Vagina (tissue), 2 donors: ENCODE results near the gene MRPL20. TPM values are rescaled to one million over a fixed set of nuclear protein-coding genes. Genes with fewer than 3 reads are reported as not detected.
"Not testable (repeated sequence)": the region's sequence is repeated elsewhere in the genome, so short reads cannot be mapped to it uniquely, and the experiment has no call there.

Experiments used
- DNase-seq, 2 donors: peaks; one replicate each; pipeline ENCODE4 v3.0.0-alpha.2; 2017; ENCODE audit errors: extremely low spot score in 2 of 2
- H3K27ac ChIP-seq: fragments of 200-600 bp; sonication (generic); one replicate; pipeline ENCODE4 v1.5.1; 2019
- H3K27me3 ChIP-seq: fragments of 200-600 bp; sonication (generic); one replicate; pipeline ENCODE4 v1.5.1; 2019
- H3K36me3 ChIP-seq, 2 donors: fragments of 200-600 bp; sonication (generic); one replicate each; pipeline ENCODE4 v1.5.1; 2017 to 2019
- H3K4me1 ChIP-seq: fragments of 200-600 bp; sonication (generic); one replicate; pipeline ENCODE4 v1.5.1; 2019
- H3K4me3 ChIP-seq, 2 donors: fragments of 200-600 bp; sonication (generic); 1 replicate in 1 of 2; 2 replicates in 1 of 2; pipeline ENCODE4 v1.5.1; 2016 to 2019
- H3K9me3 ChIP-seq: fragments of 200-600 bp; sonication (generic); one replicate; pipeline ENCODE4 v1.5.1; 2019
- POLR2A ChIP-seq, 2 donors: fragments of 450-650 bp; IDR thresholded peaks; one replicate each; pipeline ENCODE4 v1.6.1; 2017; ENCODE audit warnings: antibody characterized with exemption in 2 of 2, mild to moderate bottlenecking in 2 of 2, moderate library complexity in 2 of 2
- POLR2AphosphoS5 ChIP-seq, 2 donors: sonication (generic); formaldehyde crosslinking; IDR thresholded peaks; one replicate each; pipeline ENCODE4 v1.9.0; 2017; ENCODE audit warnings: antibody characterized with exemption in 2 of 2, mild to moderate bottlenecking in 2 of 2, low read depth in 1 of 2; ENCODE audit not compliant: insufficient read depth in 1 of 2
- intact Hi-C: fragments of 100-400 bp; cut with DNase I; formaldehyde crosslinking; loops from one replicate; pipeline ENCODE4 v1.15.1; 2023
- total RNA-seq: library from RNA; depleted of rRNA; stranded (reverse); fragments of >200 nt; gene quantifications from one replicate; pipeline ENCODE4 v1.2.3, GENCODE V29; 2016
- TF ChIP-seq, protein P1 (sequence below), 3 experiments: fragments of 450-650 bp in 2 of 3; fragments of 200-600 bp in 1 of 3; sonication (generic) in 1 of 3; IDR thresholded peaks; one replicate each; pipeline ENCODE4 v1.5.1; 2017 to 2019; ENCODE audit warnings: antibody characterized with exemption in 3 of 3, mild to moderate bottlenecking in 2 of 3, moderate library complexity in 2 of 3

The MRPL20 gene
- total RNA-seq, 1 donor from 2014 or later, result 84.2 TPM

DNA sequence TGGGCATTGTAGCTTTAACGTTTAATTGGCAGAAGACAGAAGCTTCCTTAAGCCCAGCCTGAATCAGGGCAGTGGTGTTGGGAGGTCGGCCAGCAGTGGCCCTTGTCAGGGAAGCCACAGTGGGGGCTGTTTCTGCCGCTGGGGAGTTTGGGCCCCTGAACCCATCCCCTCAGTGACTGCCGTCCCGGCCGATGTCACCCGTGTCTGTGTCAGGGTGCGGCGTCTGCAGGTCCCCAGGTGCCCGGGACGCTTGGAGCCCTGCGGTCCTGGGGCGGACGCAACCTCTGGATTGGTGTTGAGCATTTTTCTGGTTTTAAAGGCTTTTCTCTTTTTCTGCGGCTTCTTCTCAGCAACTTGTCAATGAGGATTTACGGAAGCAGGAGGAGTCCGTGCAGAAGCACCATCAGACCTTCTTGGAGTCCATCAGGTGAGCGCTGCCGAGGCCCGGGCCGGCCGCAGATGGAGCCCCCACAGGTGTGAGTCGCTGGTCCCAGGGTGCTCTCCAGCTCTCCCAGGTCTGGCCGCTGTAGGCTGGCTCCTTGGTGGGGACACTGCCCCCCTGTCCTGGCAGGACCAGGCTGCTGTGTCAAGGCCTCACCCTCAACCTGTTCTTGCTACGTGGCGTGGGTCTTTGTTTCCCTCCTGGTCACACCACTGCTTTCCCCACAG, 44.7 kb upstream of the MRPL20 start:
- Histone ChIP-seq H3K4me1 (no peaks in the 10 kb centered on the region), H3K27ac (no peak overlapping the region), H3K9me3 (no peaks in the 10 kb centered on the region), H3K27me3 (no peaks in the 10 kb centered on the region), H3K4me3 (no peak overlapping the region), H3K36me3 (no peaks in the 10 kb centered on the region)
- no peak for TF ChIP-seq POLR2AphosphoS5 (IDR thresholded peaks at IDR 0.05; ENCODE audit: insufficient read depth in 1 of 2, low read depth in 1 of 2)
- TF ChIP-seq, protein P1, sequence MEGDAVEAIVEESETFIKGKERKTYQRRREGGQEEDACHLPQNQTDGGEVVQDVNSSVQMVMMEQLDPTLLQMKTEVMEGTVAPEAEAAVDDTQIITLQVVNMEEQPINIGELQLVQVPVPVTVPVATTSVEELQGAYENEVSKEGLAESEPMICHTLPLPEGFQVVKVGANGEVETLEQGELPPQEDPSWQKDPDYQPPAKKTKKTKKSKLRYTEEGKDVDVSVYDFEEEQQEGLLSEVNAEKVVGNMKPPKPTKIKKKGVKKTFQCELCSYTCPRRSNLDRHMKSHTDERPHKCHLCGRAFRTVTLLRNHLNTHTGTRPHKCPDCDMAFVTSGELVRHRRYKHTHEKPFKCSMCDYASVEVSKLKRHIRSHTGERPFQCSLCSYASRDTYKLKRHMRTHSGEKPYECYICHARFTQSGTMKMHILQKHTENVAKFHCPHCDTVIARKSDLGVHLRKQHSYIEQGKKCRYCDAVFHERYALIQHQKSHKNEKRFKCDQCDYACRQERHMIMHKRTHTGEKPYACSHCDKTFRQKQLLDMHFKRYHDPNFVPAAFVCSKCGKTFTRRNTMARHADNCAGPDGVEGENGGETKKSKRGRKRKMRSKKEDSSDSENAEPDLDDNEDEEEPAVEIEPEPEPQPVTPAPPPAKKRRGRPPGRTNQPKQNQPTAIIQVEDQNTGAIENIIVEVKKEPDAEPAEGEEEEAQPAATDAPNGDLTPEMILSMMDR (IDR thresholded peaks at IDR 0.05), result no peak
- TF ChIP-seq POLR2A (IDR thresholded peaks at IDR 0.05), result no peak
- no peak for DNase-seq
- intact Hi-C loops, result no loop called here

DNA sequence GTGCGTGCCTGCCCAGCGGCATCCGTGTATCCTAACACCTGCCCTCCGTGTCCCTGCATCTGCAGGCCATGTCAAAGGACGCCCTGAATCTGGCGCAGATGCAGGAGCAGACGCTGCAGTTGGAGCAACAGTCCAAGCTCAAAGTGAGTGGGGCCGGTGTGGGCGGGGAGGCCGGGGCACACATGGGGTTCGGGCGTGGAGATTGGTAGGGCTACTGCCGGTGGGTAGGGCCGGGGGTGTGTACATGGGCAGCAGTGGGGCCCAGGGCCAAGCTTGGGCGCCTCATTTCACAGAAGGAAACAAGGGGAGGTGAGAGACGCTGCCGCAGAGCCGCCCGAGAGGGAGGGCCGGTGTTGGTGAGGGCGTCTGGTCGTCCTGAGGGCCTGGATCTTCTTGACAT, 43.5 kb upstream of the MRPL20 start:
- DNase-seq, H3K9me3 ChIP-seq, H3K4me3 ChIP-seq, H3K27me3 ChIP-seq, intact Hi-C loops, H3K36me3 ChIP-seq, H3K4me1 ChIP-seq, H3K27ac ChIP-seq: not testable (repeated sequence)

DNA sequence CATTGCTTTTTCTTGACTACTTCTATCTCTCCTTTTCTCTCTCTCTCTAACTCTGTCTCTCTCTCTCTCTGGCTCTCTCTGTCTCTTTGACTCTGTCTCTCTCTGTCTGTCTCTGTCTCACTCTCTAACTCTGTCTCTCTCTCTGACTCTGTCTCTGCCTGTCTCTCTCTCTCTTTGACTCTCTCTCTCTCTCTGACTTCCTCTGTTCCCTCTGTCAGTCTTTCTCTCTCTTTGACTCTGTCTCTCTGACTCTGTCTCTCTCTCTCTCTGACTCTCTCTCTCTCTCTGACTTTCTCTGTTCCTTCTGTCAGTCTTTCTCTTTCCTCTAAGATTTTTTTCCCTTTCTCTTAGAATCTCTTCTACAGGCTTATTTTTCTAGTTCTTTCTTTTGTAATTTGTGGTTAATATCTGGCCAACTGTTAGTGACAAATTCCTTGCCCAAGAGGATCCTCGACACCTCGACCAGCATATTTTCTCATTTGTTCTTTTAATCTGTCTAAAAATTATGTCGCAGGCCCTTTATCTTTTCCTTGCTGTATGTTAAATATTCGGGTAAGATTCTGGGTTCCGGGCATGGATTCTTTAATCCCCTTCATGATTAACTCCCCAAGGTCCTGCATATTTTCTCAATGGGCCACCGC, 42.1 kb upstream of the MRPL20 start, which contains the start of gene ATAD3C:
Gene ATAD3C, plus strand, starts transcription at position 591 of the 641 bp plus-strand sequence. CDS start 995 bp downstream, outside the sequence.
- Histone ChIP-seq H3K27me3 (no peaks in the 10 kb centered on the region), H3K27ac (no peak within 1 kb of the TSS), H3K36me3 (no peaks in the 10 kb centered on the region), H3K4me3 (no peak within 1 kb of the TSS), H3K4me1 (no peaks in the 10 kb centered on the region), H3K9me3 (no peaks in the 10 kb centered on the region)
- no peak for DNase-seq
- TF ChIP-seq POLR2A (IDR thresholded peaks at IDR 0.05), result no peak
- no peak for TF ChIP-seq POLR2AphosphoS5 (IDR thresholded peaks at IDR 0.05; ENCODE audit: insufficient read depth in 1 of 2, low read depth in 1 of 2)
- intact Hi-C loops, result no loop called here

DNA sequence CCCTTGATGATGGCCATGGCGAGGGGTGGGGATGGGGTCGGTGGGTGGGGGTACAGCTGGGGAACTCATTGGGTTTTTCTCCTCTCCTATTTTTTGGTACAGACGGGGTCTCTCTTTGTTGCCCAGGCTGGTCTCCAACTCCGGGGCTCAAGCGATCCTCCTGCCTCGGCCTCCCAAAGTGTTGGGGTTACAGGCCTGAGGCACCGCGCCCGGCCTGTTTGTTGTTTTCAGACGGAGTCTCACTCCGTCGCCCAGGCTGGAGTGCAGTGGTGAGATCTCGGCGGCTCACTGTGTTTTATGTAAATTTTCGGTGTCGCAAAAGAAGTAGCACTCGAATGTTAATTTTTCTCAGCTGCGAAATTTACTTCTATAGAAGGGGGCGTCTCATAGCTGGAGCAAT, 39.5 kb upstream of the MRPL20 start:
- H3K4me1 ChIP-seq, DNase-seq, H3K27me3 ChIP-seq, intact Hi-C loops, H3K36me3 ChIP-seq, H3K9me3 ChIP-seq, H3K27ac ChIP-seq, H3K4me3 ChIP-seq: not testable (repeated sequence)

DNA sequence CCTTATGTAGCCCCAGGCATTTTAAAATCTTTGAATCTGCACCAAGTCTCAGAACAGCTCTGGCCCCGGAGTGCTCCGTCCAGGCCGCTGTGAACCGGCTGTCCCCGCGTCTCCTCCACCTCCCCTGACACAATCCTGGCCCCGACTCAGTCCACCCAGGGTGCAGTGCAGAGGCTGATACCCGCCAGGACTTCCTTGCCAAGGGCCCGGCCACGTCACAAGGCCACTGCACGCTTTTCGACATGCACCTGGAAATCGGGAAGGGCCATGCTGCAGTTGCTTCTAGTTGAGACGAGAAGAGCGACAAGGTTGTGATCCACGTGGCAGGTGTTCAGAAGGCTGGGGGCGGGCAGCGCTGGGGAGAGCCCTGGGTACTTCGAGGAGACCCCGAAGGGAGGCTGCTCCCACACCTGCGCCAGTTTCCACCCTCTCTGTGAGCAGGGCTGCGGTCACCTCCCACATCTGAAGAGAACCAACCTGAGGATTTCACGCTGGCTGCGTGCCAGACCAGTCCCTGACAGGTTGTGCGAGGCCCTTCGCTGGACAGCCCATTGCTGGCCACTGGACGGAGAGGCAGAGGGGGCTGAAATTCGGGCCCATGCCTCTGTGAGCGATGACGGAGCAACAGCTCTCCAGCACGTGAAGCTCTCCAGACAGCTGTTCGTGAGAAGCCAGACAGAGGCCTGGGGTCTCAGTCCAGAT, 35.1 kb upstream of the MRPL20 start:
- TF ChIP-seq, protein P1 (IDR thresholded peaks at IDR 0.05), result no peak
- no peak for TF ChIP-seq POLR2A (IDR thresholded peaks at IDR 0.05)
- TF ChIP-seq POLR2AphosphoS5 (IDR thresholded peaks at IDR 0.05; ENCODE audit: insufficient read depth in 1 of 2, low read depth in 1 of 2), result peak in 1 of 2 donors; percentile 9

DNA sequence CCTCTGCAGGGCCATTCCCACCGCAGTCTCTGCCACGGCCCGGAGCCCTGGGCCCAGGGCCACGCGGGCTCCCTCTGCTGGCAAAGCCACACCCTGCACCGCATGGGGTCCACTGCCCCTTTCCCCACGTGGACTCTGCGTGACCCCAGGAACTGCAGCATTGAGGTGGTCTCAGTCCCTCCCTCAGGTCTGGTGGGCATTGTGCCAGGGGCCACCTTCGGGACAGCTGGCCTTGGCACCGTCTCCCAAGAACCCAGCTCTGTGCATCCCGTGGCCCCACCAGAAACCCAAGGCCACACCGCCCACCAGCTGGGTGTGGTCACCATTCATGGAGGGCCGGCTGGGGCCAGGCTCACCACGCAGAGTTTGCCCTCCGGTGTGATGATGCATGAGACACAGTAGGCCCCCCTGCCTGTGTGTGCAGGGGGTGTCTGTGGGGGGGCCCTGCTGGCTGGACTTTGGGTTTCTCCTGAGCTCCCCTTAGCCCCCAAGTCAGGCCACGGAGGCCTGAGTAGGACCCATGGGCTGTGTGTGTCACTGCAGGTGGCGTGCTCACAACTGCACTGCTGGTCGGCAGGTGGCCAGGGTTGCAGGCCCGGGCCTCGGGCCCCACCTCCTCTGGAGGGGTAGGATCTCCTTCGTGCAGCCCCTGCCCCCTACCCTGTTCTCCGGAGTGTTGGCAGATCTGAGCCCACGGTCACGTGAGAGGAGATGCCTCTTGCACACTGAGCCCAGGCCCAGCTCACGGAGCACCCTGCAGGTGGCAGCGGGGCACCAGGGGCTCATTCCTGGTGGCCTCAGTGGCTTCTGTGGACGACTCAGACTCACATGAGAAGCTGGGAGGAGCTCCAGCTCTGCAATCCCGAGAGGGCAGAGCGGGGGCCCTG, 34.2 kb upstream of the MRPL20 start:
- intact Hi-C loops, result no loop called here
- Histone ChIP-seq H3K27me3 (no peaks in the 10 kb centered on the region), H3K27ac (no peak overlapping the region), H3K4me1 (peaks cover 32% of the 10 kb centered on the region), H3K4me3 (no peak overlapping the region), H3K9me3 (no peaks in the 10 kb centered on the region), H3K36me3 (no peaks in the 10 kb centered on the region)
- DNase-seq, result no peak
- TF ChIP-seq POLR2AphosphoS5 (IDR thresholded peaks at IDR 0.05; ENCODE audit: insufficient read depth in 1 of 2, low read depth in 1 of 2) (no peak), POLR2A (IDR thresholded peaks at IDR 0.05) (no peak)
- TF ChIP-seq, protein P1 (IDR thresholded peaks at IDR 0.05), result peak; percentile 74 to 80 (median 80)

More for the DNA sequence above, 35.1 kb upstream of the MRPL20 start:
- intact Hi-C loops, result no loop called here
- H3K27ac ChIP-seq, result no peak overlapping the region
- H3K4me1 ChIP-seq, result peaks cover 23% of the 10 kb centered on the region
- no peaks in the 10 kb centered on the region for H3K36me3 ChIP-seq
- DNase-seq, result no peak
- no peaks in the 10 kb centered on the region for H3K27me3 ChIP-seq
- no peaks in the 10 kb centered on the region for H3K9me3 ChIP-seq
- H3K4me3 ChIP-seq, result no peak overlapping the region
